Measurements from ENCODE around the gene BORA.
"Not testable (repeated sequence)": the region's sequence is repeated elsewhere in the genome, so short reads cannot be mapped to it uniquely, and the experiment has no call there.

BORA gene

DNA sequence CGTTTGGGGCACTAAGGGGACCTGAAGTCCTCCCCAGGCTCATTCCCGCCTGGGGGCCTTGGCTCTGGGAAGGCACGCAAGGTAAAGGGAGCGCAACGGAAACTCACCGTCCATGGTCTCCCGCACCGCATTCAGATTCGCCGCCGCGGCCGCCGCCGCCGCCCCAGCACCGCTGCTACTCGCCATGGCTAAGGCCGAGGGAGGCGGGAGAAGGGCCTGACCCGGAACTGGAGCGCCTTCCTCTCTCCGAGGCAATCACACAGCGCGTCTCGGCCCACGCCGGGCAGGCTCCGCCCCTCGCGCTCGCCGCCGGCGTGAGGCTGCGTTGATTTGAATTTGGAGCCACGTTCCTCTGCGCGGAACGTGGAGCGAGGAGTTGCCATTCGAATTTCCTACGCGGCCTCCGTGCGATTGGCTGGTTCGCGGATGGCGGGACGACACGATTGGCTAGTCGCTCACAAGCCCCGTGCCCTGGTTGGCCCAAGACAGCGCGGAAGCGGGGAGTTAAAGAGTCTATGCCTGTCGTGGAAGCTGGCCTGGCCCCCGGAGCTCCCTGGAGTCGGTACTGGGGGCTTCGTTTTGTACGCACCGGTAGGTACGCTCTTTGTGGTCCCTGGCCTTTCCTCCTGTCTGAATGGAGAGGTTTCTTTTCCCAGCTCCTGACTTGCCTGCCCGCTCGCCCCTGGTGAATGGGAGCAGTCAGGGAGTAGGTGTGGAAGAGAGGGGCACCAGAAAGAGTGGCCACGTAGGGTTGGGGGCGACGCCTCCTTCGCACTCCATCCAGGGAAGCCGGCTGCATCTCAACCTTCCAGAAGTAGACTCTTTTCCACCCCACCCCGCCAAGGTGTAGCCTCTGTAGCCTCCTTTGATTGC, at the start of gene BORA, which contains the start of gene MZT1:
Gene BORA (plus strand): TSS at position 507 of the 873 bp plus-strand sequence. CDS start 1,018 bp downstream, outside the sequence.
Gene MZT1 (minus strand): TSS at position 213 of the 873 bp plus-strand sequence. CDS start 27 bp downstream, at position 186.
- in situ Hi-C loops (cut with MboI; ENCODE audit: low sequenced_read_pairs): no loop called here

- in situ Hi-C loops (cut with MboI; ENCODE audit: low sequenced_read_pairs): no loop called here
Observed at GRCh38 chr13:72678312-72678711, 49.4 kb upstream of the BORA start.

DNA sequence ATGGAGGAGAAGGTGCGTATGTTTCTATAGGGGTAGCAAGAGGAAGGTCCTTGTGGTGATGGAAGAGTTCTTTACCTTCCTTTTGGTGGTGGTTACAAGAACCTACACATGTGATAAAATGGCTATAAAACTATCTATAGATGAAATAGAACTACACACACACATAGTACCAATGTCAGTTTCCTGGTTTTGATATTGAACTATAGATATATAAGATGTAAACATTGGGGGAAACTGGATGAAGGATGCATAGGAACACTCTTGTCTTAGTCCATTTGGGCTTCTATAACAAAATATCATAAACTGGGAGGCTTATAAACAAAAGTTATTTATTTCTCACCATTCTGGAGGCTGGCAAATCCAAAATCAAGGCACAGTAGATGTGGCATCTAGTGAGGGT, 47.4 kb upstream of the BORA start:
- in situ Hi-C loops (cut with MboI; ENCODE audit: low sequenced_read_pairs): no loop called here

DNA sequence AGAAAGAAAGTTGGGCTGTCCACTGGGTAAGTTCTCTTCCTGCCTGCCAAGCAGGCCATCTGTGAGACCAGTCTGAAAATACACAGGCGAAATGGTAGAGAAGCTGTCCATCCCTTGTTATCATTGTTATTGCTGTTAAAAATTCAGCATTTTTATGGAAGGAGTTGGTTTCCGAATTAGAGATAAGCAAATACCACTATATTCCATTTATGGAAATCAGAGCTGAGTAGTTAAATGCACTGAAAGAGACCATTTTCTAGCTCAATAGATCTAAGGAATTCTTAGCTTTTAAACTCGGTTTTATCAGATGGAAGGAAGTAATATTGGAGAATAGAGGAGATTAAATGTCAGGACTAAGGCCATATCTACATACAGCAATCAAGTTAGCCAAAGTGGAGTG, 41.0 kb upstream of the BORA start:
- in situ Hi-C loops (cut with MboI; ENCODE audit: low sequenced_read_pairs): no loop called here

GRCh38 chr13:72689181-72689696, 38.5 kb upstream of the BORA start:
- in situ Hi-C loops (cut with MboI; ENCODE audit: low sequenced_read_pairs): no loop called here

- in situ Hi-C loops (cut with MboI; ENCODE audit: low sequenced_read_pairs): no loop called here
Observed at GRCh38 chr13:72692884-72693514, 34.7 kb upstream of the BORA start.

DNA sequence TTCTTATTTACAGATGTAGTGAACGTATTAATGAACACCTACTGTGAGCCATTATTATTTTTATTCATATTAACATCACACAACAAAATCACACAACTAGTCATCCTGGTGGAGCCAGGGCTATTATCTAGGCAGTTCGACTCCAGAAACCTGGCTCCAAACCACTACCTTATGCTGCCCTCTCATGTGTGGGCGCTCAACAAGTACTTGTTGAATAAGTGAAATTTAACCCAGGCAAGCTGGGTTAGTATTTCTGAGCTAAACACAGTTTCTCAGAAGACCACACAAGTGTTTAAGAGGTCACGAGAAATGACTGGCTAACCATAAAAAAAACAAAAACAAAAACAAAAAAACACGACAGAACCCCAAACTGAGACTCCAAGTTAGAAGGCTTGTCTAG, 33.9 kb upstream of the BORA start:
- in situ Hi-C loops (cut with MboI; ENCODE audit: low sequenced_read_pairs): no loop called here

DNA sequence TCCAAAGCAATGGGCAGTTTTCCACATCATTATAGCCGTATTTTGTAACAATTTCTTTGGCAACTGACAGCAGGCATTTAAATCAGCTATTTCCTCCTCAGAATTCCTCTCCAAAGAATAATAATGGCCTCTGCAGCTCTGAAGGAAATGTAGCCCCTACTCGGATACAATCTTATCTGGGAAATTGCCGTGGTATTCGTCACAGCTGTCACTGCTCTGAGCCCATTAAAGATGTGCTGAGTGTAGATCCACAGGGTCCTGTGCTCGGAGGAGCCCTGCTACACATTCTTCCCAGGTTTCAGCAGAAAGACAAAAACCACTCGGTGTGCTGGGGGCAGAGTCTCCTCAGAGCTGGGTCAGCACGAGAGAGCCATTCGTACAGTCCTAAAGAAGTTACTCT, 33.4 kb upstream of the BORA start:
- in situ Hi-C loops (cut with MboI; ENCODE audit: low sequenced_read_pairs): no loop called here

DNA sequence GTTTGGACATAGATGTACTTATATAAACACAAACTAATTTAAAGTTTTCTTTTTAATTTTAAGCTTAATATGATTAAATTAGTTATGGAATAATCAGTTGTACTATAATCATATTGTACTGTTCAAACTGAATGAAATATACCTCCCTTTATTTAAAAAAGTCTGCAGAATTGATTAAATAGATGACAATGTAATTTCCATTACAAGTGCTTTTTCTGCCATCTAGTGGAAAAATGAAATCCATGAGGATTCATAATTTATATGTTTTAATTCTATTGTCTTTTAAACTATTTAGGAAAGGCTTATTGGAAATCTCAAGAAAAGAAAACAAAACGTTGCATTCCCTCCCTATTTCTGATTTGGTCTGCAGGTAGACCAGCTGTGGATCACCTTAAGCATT, 31.1 kb upstream of the BORA start:
- in situ Hi-C loops (cut with MboI; ENCODE audit: low sequenced_read_pairs): no loop called here

GRCh38 chr13:72698164-72698563, 29.6 kb upstream of the BORA start:
- in situ Hi-C loops (cut with MboI; ENCODE audit: low sequenced_read_pairs): no loop called here

DNA sequence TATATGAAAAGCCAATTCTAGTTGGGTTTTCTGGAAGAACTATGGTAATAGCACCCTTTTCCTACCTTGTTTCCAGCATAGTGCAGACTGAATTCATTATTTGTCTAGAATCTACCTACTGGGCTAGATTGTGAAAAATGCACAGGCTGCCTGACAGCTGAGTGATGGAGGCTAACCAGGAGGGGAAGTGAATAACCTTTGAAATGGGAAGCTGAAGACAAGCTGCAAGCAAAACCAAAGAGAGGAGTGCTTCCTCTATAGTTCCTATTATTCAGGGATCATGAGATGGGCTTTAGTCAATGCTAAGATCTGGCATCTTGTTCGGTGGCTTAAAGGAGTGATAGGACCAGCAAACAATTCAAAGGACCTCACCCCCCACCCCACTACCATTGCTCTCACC, 27.2 kb upstream of the BORA start:
- in situ Hi-C loops (cut with MboI; ENCODE audit: low sequenced_read_pairs): no loop called here

DNA sequence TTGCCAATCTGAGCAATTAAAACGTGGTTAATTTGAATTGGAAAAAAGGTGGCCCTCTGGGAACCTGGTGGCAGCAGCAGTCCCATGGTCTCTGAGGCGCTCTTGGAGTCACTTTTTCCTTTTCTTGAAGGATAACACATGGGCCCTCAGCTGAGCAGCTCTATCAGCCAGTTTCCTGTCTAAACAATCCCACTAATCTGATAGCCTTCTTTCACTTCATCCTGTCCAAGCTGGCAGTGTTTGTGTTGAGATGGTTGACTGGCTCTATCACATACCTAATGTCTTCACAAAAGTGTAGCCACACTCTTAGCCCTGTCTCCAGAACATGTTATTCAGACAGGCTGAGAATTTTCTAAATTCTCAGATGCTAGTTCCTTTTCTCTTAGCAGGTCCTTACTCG, 10.9 kb upstream of the BORA start:
- in situ Hi-C loops (cut with MboI; ENCODE audit: low sequenced_read_pairs): no loop called here

GRCh38 chr13:72726185-72726584, 1.5 kb upstream of the BORA start:
- in situ Hi-C loops (cut with MboI; ENCODE audit: low sequenced_read_pairs): not testable (repeated sequence)

DNA sequence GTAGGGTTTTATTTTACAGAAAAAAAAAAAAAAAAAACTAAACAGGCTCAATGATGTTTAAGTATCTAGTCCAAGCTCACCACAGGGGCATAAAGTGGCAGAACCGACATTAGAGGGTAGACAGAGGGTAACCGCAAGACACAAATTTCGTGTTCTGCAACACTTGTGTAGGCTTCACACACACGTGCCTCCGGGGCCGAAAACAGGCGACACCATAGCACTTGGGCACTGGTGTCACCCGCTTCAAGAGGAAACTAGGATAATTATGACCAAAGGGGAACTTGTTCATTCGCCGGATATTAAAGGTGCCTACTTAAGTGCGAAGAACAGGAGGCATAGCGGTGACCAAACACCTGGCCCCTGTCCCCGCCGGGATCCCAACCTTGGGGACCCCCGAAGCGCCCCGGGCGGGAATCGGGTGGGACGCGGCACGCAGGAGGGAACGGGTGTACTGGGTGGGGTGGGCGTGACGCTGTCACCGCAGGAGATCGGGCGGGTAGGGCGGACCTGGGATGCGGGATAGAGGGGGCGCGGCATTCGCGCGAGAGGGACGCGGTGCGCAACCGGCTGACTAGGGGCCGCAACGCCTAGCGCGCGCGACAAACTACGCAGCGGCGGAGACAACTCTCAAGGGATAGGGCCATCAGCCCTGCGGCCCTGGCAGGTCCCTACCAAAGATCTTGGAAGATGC, 852 bp upstream of the BORA start:
- in situ Hi-C loops (cut with MboI; ENCODE audit: low sequenced_read_pairs): no loop called here

DNA sequence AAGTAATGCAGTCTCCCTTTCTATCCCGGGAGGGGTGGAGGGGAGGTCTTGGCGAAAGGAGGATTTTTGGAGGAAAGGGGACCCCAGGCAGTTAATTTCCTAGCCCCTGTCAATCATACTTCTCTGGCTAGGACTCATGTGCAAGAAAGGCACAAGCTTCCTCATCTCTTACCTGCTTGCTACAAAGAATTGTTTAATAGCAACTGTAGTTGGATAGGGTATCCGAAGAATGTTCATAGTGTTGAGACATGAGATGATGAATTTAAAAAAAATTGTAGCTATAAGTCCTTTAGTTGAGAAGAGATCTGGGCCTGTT, 525 bp downstream of the BORA start:
- in situ Hi-C loops (cut with MboI; ENCODE audit: low sequenced_read_pairs): no loop called here

DNA sequence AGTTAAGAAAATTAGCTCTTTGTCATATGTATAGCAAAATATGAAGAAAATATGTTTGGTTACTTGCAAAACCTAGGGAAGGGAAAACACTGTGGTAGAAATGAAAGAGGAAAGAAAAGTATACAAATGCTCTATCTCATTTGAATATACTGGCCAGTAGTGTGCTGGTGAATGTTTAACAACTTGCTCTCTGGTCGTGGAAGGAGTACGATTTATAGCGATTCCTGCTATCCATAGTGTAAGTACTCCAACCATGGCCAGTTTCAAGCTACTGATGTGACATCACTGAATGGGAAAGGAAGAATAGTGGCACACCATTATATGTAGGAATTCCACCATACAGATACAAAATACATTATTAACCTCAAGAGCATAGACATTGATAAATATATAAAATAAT, 9.3 kb downstream of the BORA start:
- in situ Hi-C loops (cut with MboI; ENCODE audit: low sequenced_read_pairs): no loop called here

DNA sequence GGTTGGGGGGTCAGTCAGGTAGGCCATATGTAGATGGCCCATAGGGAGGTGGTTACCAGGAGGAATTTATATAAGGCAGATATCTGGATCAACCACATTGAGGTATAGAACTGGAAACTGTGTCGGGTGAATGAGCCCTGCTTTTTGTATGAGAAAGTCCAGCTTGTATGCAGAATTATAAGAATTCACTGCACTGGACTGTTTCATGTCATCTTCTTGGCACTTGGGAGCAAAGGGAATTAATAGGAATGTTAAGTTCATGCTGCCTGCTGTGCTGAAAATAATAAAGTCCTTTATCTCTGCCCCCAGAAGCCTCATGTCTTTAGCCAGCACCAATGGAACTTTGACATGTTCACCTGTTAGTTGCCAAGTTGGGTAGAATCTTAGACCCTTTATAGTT, 12.3 kb downstream of the BORA start:
- in situ Hi-C loops (cut with MboI; ENCODE audit: low sequenced_read_pairs): no loop called here

- in situ Hi-C loops (cut with MboI; ENCODE audit: low sequenced_read_pairs): no loop called here
Observed at GRCh38 chr13:72745260-72745659, 17.5 kb downstream of the BORA start.

- in situ Hi-C loops (cut with MboI; ENCODE audit: low sequenced_read_pairs): no loop called here
Observed at GRCh38 chr13:72751220-72751619, 23.5 kb downstream of the BORA start.

- in situ Hi-C loops (cut with MboI; ENCODE audit: low sequenced_read_pairs): no loop called here
Observed at GRCh38 chr13:72754111-72754510, 26.4 kb downstream of the BORA start.

GRCh38 chr13:72757792-72758535, 30.2 kb downstream of the BORA start:
- in situ Hi-C loops (cut with MboI; ENCODE audit: low sequenced_read_pairs): no loop called here
